Upper lobe of left lung (tissue), 6 donors: Measurements from ENCODE around the gene ITGAE. TPM values are rescaled to one million over a fixed set of nuclear protein-coding genes. Genes with fewer than 3 reads are reported as not detected.
"Not testable (repeated sequence)": the region's sequence is repeated elsewhere in the genome, so short reads cannot be mapped to it uniquely, and the experiment has no call there.

Experiments used
- ATAC-seq, 2 donors: fragments of 200-7000 bp; cut with Tn5 transposase; one replicate each; pipeline ENCODE4 v1.9.1; 2022; ENCODE audit warnings: mild to moderate bottlenecking in 2 of 2, moderate library complexity in 2 of 2; ENCODE audit not compliant: low FRiP score in 2 of 2
- DNase-seq, 2 donors: peaks; one replicate each; pipeline ENCODE4 v3.0.0-alpha.2; 2019 to 2020
- H3K27ac ChIP-seq, 4 donors: fragments of 200-600 bp; sonication (generic); one replicate each; pipeline ENCODE4 v1.5.1; 2016 to 2019
- H3K27me3 ChIP-seq, 4 donors: fragments of 200-600 bp; sonication (generic); one replicate each; pipeline ENCODE4 v1.5.1; 2017 to 2019
- H3K36me3 ChIP-seq, 4 donors: fragments of 200-600 bp; sonication (generic); one replicate each; pipeline ENCODE4 v1.5.1; 2016 to 2019
- H3K4me1 ChIP-seq, 4 donors: fragments of 200-600 bp; sonication (generic); one replicate each; pipeline ENCODE4 v1.5.1; 2018 to 2019
- H3K4me3 ChIP-seq, 4 donors: fragments of 200-600 bp; sonication (generic); one replicate each; pipeline ENCODE4 v1.5.1; 2017 to 2019; ENCODE audit warnings: mild to moderate bottlenecking in 2 of 4, moderate library complexity in 1 of 4
- H3K9me3 ChIP-seq, 4 donors: fragments of 200-600 bp; sonication (generic); one replicate each; pipeline ENCODE4 v1.5.1; 2018 to 2019
- EP300 ChIP-seq, 4 donors: sonication (generic); formaldehyde crosslinking; IDR thresholded peaks; one replicate each; pipeline ENCODE4 v1.5.1; 2017; ENCODE audit warnings: antibody characterized with exemption in 4 of 4, control low read depth in 2 of 4
- POLR2A ChIP-seq, 4 donors: fragments of 450-650 bp; IDR thresholded peaks; one replicate each; pipeline ENCODE4 v1.5.1; 2016 to 2017; ENCODE audit warnings: antibody characterized with exemption in 4 of 4, mild to moderate bottlenecking in 2 of 4
- POLR2AphosphoS5 ChIP-seq, 2 donors: sonication (generic); formaldehyde crosslinking; IDR thresholded peaks; one replicate each; pipeline ENCODE4 v1.5.1; 2017; ENCODE audit warnings: antibody characterized with exemption in 2 of 2
- WGBS, 2 donors: methylation state at CpG; one replicate each; pipeline ENCODE4 v1.1.5; 2017 to 2018; 5-methylcytosine and 5-hydroxymethylcytosine counted together
- total RNA-seq, 6 donors: library from RNA; depleted of rRNA in 4 of 6; stranded (reverse); fragments of >200 nt in 4 of 6; gene quantifications; one replicate each; pipeline versions ENCODE4 v1.1.0 to v1.2.1, GENCODE V29; 2016 to 2021
- TF ChIP-seq, protein P1 (sequence below), 6 experiments: fragments of 450-650 bp in 4 of 6; fragments of 200-600 bp in 2 of 6; sonication (generic) in 2 of 6; IDR thresholded peaks; one replicate each; pipeline ENCODE4 v1.5.1; 2016 to 2019; ENCODE audit warnings: antibody characterized with exemption in 6 of 6
- donor health status: DM: no; HTN: no; CAD: no; lungs with moderate emphysema.
- donor health status: DM: no; HTN: yes; CAD: no; lungs with severe emphysema.

Gene ITGAE
- total RNA-seq, 6 donors from 2014 or later: 17.2 to 36.0 (median 26.4) TPM

DNA sequence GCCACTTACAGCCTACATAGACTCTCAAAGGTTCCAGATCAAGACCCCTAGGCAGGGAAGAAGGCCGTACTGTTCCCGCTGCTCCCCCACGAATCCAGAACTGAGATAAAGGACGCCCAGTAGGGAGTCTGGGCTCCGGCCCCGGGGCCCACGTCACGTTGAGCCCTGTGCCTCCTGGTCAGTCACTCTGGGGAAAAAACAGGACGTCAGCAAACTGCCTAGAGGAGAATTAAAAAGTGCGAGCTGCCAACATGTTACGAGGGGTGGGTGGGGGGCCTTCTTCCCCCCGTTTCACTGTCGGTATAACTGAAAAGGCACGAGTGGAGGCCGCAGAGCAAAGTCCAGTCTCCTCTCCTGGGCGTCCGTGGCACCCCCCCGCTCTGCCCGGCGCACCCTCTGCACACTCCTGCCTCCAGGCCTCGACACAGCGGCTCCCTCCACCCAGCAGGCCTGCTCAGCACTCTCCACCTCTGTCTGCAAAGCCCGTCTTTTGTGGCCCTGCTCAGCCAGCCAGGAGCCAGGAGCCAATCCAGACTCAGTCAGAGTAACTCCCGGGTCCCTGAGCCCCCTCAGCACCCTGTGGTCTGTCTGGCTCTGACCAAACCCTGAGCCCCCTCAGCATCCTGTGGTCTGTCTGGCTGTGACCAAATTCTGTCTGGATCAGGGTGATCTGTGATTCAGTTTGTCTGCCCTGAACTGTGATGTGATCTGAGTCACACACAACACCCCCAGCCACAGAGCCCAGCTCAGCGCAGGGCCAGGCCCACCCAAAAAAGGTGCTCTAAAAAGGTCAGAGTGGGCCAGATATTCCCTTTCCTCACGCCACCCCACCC is 6.2 kb downstream of the ITGAE start:
- Histone ChIP-seq H3K27me3 (no peaks in the 10 kb centered on the region), H3K4me3 (no peak overlapping the region), H3K9me3 (no peaks in the 10 kb centered on the region), H3K36me3 (no peaks in the 10 kb centered on the region), H3K4me1 (peaks cover 0 to 8% (median 0%) of the 10 kb centered on the region in 4 donors), H3K27ac (peak overlapping the region in 1 of 4 donors; percentile 39)
- WGBS, 2 donors: 74 to 82% methylated on average over 23 to 25 of the region's 26 CpGs
- peak in 1 of 2 donors; percentile 66 for DNase-seq
- ATAC-seq: peak in 1 of 2 donors; percentile 6
- TF ChIP-seq POLR2AphosphoS5 (IDR thresholded peaks at IDR 0.05) (no peak), POLR2A (IDR thresholded peaks at IDR 0.05) (no peak), EP300 (IDR thresholded peaks at IDR 0.05) (no peak)
- TF ChIP-seq, protein P1, sequence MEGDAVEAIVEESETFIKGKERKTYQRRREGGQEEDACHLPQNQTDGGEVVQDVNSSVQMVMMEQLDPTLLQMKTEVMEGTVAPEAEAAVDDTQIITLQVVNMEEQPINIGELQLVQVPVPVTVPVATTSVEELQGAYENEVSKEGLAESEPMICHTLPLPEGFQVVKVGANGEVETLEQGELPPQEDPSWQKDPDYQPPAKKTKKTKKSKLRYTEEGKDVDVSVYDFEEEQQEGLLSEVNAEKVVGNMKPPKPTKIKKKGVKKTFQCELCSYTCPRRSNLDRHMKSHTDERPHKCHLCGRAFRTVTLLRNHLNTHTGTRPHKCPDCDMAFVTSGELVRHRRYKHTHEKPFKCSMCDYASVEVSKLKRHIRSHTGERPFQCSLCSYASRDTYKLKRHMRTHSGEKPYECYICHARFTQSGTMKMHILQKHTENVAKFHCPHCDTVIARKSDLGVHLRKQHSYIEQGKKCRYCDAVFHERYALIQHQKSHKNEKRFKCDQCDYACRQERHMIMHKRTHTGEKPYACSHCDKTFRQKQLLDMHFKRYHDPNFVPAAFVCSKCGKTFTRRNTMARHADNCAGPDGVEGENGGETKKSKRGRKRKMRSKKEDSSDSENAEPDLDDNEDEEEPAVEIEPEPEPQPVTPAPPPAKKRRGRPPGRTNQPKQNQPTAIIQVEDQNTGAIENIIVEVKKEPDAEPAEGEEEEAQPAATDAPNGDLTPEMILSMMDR (IDR thresholded peaks at IDR 0.05): no peak

DNA sequence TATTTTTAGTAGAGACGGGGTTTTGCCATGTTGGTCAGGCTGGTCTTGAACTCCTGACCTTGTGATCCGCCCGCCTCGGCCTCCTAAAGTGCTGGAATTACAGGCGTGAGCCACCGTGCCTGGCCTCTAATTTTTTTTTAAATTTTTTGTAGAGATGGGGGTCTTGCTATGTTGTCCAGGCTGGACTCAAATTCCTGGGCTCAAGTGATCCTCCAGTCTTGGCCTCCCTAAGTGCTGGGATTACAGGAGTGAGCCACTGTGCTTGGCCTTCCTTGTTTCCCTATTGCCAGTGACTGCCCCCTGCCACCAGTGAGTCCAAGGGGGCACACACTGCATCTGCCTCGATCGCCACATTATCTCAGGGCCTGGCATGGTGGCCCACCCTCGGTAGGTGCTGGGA is 6.8 kb downstream of the ITGAE start:
- ATAC-seq, H3K36me3 ChIP-seq, H3K27me3 ChIP-seq, H3K4me1 ChIP-seq, H3K9me3 ChIP-seq, H3K4me3 ChIP-seq, DNase-seq, H3K27ac ChIP-seq: not testable (repeated sequence)
- 89 to 94% methylated on average over 8 to 9 of the region's 9 CpGs for WGBS, 2 donors

DNA sequence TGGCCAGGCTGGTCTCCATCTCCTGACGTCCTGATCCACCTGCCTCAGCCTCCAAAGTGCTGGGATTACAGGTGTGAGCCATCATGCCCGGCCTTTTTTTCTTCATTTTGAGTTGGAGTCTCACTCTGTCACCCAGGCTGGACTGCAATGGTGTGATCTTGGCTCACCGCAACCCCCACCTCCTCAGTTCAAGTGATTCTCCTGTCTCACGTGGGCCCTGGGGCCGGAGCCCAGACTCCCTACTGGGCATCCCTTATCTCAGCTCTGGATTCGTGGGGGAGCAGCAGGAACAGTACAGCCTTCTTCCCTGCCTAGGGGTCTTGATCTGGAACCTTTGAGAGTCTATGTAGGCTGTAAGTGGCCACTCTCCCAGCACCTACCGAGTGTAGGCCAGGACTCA is 7.7 kb downstream of the ITGAE start:
- DNase-seq, H3K4me1 ChIP-seq, H3K4me3 ChIP-seq, H3K27ac ChIP-seq, H3K36me3 ChIP-seq, H3K27me3 ChIP-seq, ATAC-seq, H3K9me3 ChIP-seq: not testable (repeated sequence)
- 84 to 90% methylated on average over 7 of the region's 7 CpGs for WGBS, 2 donors

DNA sequence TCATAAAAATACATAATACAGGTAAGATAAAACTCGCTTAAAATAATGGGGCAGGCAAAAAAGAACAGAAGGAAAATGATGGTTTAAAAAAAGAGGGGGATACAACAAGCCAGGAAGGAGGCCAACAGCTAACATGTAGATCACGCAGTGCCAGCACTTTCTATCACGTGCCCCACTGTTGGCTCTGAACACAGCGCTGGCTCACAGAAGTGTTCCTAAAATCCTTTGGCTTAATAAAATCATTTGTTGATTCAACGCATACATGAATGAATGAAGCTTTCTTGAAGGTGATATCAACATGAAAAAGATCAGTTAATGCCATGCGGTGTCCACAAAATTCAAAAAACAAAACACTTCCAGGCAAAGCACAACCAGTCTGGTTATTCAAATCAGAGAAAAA is 8.5 kb downstream of the ITGAE start:
- Histone ChIP-seq H3K36me3 (no peaks in the 10 kb centered on the region), H3K27ac (no peak overlapping the region), H3K4me1 (peaks cover 0 to 8% (median 0%) of the 10 kb centered on the region in 4 donors), H3K9me3 (no peaks in the 10 kb centered on the region), H3K27me3 (no peaks in the 10 kb centered on the region), H3K4me3 (no peak overlapping the region)
- TF ChIP-seq POLR2AphosphoS5 (IDR thresholded peaks at IDR 0.05): no peak
- TF ChIP-seq POLR2A (IDR thresholded peaks at IDR 0.05): no peak
- TF ChIP-seq, protein P1 (IDR thresholded peaks at IDR 0.05): no peak
- no peak for TF ChIP-seq EP300 (IDR thresholded peaks at IDR 0.05)
- no peak for DNase-seq
- no peak for ATAC-seq
- 59 to 61% methylated on average over 6 of the region's 6 CpGs for WGBS, 2 donors

DNA sequence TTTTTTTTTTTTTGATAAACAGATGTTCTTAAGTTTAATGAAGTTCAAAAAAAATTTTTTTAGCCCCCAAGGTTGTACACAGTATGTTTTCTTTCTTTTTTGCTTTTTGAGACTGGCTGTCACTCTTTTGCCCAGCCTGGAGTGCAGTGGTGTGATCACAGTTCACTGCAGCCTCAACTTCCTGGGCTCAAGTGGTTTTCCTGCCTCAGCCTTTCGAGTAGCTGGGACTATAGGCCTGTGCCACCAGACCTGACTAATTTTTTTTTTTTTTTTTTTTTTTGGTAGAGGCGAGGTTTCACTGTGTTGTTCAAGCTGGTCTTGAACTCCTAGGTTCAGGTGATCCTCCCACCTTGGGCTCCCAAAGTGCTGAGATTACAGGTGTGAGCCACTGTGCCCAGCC is 12.8 kb downstream of the ITGAE start:
- peaks cover 0 to 8% (median 0%) of the 10 kb centered on the region in 4 donors for H3K4me1 ChIP-seq
- H3K27me3 ChIP-seq: no peaks in the 10 kb centered on the region
- DNase-seq (peak in 1 of 2 donors; percentile 47), ATAC-seq (no peak)
- no peaks in the 10 kb centered on the region for H3K36me3 ChIP-seq
- H3K4me3 ChIP-seq: no peak overlapping the region
- TF ChIP-seq EP300 (IDR thresholded peaks at IDR 0.05) (no peak), POLR2A (IDR thresholded peaks at IDR 0.05) (no peak), POLR2AphosphoS5 (IDR thresholded peaks at IDR 0.05) (no peak)
- TF ChIP-seq, protein P1 (IDR thresholded peaks at IDR 0.05): no peak
- 48 to 56% methylated on average over 2 of the region's 2 CpGs for WGBS, 2 donors
- H3K27ac ChIP-seq: no peak overlapping the region
- no peaks in the 10 kb centered on the region for H3K9me3 ChIP-seq

DNA sequence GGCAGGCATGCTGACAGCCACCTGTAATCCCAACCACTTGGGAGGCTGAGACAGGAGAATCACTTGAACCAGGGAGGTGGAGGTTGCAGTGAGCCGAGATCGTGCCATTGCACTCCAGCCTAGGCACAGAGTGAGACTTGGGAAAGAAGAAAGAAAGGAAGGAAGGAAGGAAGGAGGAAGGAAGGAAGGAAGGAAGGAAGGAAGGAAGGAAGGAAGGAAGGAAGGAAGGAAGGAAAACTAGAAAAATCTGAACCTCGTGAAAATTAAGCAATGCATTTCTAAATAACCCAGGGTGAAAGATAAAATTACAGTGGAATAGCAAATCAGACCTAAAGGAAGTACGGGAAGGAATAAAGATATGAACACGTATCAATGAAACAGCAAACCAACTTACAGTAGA is 15.7 kb downstream of the ITGAE start:
- H3K9me3 ChIP-seq, H3K4me3 ChIP-seq, DNase-seq, H3K4me1 ChIP-seq, ATAC-seq, H3K36me3 ChIP-seq, H3K27me3 ChIP-seq, H3K27ac ChIP-seq: not testable (repeated sequence)
- WGBS, 2 donors: 82 to 83% methylated on average over 5 of the region's 5 CpGs
